RKO (cell line): ENCODE measurements around the gene EHD4.

Experiments
- DNase-seq: peaks from one replicate; pipeline ENCODE4 v3.0.0-alpha.2; 2016; ENCODE audit warnings: low spot score

The EHD4 gene

DNA sequence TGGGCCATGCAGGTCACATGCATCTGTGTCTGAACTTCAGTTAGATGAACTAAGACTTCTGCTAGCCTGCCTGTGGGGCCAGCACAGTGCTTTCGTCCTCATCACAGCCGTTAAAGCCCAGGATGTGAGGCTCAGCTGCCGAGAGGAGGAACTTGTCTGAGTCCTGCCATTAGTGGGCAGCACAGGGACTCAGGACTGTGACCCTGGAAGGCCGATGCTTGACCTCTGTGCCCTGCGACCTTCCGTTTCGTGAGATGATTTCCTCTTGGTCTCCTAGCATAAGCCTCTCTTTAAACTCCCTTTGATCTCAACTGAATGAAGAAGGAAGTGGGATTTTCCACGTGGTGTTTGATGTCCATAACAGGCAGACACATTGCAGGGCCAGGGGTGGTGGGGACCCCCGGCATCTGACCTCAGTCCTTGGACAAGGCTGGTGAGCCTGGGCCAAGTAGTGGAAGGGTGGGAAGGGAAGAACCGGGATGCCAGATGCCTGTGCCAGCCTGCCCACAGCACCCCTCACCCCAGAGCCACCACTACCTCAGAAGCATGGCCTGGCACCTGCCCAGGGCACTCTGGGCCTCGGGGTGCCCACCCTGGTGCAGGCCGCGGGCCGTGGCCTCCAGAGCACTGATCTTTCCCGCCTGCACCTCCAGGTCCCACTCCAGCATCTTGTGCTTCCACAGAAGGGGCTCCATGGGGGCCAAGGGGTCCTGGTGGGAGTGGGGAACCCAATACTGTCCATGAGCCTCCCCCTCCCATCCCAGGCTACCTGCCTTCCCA is 112.1 kb downstream of the EHD4 start:
- no peak for DNase-seq

DNA sequence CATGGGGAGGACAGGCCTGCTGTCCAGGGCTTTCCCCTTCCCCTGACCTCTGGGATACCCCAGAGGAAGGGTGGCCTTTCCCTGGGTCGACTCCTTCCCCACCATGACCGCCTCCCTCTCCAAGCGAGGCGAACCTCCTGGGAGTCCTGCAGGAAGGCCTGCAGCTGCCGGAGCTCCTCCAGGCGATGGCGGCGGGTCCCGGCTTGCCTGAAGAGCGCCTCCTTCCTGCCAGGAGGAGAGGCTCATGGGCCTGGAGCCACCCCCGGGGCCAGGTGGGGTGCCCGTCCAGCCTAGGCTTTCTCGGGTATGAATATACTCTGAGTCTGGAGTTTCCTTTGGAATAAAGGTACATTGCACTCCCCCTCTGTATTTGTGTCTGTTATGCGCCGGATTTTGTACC is 113.6 kb downstream of the EHD4 start:
- no peak for DNase-seq

DNA sequence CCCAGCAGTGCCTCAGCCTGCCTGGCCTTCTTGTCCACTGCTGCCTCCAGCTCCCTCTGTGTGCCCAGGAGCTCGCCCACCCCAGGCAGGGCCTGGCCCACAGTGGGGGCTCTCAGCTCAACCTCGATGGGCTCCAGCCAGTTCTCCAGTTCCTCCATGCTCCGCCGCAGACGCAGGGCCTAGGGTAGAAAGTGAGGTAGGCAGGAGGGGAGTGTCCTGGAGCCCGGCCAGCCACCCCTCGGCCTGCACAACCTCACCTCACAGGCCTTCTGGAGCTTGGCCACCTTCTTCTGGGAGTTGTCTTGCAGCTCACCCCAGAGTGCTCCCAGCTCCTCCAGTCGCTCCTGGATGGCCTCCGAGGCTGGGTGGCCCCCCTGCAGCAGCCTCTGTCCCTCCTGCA is 115.0 kb downstream of the EHD4 start:
- DNase-seq: no peak

DNA sequence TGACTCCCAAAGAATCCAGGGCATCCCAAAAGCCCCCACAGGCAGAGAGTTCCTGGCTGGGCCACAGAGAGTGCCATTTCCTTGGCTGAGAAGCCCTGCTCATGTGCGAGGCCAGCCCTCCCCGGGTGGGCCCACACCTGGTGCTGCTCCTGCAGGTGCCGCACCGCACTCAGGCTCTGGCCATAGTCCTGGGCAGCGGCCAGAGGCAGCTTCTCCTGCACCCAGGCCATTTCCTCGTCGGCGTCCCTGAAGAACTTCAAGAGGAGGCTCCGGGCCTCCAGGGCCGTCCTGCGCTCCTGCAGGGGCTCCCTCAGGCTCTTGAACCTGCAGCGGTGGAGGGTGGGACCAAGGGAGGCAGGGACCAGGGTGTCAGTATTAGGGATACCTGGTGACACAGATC is 115.6 kb downstream of the EHD4 start:
- DNase-seq: no peak

DNA sequence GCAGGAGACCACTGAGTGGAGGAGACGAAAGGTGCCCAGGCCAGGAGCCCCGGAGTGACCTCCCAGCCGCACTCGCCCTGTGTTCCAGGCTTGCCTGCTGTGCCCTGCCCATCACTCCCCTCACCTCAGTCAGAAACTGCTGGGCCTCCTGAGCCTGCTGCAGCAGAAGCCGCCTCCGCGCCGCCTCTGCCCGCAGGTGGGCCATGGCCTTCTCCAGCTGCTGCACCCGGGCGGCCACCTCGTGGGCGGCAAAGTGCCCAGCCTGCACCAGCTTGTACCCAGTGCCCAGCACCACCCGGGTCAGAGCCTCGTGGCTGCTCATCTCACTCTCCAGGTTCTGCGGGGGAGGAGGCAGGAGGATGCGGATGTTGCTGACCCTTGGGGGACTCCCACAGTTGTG is 116.1 kb downstream of the EHD4 start:
- no peak for DNase-seq

DNA sequence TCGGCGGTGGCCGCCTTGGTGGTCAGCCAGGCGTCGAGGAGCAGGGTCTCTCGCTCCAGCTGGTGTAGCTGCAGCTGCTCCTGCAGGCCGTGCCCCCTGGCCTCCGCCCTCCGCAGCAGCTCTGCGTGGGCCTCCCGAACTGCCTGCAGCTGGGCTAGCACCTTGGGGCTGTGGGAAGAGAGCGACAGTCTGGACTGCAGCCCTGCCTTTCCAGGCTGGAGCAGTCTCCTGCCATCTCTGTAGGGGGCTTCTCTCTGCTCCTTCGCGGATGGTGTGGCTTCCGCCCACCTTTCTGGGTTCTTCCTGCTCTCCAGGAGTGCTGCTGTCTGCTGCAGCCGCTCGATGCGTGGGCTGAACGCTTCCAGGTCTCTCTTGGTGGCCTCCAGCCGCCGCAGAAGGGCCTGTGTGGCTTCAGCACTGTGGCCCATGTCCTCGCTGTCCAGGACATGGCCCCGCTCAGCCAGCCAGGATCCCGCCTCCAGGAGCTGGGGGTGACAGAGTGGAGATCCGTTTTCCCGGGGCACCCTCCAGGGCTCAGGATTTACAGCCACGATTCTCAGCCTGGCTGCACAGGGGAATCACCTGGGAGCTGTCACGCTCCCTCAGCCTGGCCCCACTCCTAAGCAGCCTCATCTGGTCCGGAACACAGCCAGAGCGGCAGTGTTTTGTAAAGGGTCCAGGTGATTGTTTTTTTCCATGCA is 116.9 kb downstream of the EHD4 start:
- DNase-seq: no peak

DNA sequence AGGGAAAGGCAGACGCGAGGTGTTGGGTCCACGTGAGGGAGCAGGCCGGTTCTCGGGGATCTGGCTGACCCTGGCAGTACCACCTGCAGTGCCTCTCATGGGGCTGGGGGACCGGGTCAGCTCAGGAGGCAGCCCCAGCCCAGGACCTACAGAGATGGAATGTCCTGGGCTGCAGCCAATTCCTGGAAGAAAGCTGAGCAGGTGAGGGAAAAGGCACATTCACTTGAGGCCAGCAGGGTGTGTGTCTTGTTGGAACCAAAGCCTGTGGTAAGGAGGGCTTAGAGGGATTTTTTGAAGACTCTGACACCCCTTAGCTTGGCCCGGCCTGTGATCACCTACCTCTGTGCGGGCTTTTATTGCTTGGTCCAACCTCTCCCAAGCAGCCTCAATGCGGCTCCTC is 117.9 kb downstream of the EHD4 start:
- DNase-seq: no peak

DNA sequence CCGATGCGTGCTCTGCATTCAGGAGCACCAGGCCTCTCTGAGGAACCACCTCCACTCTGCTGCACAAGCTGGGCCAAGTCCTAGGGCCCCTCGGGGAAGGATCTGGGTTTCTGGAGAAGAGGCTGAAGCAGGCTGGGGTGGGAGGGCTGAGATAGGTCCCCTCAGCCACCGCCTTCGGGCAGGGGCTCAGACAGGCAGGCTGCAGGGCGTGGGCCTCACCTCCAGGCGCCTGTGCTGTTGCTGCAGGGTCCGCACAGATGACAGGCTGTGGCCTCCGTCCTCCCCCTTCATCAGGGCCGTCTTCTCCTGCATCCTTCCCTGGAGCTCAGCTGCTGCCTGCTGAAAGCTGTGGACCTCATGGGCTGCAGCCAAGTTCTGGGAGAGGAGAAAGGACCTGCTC is 118.5 kb downstream of the EHD4 start:
- no peak for DNase-seq

DNA sequence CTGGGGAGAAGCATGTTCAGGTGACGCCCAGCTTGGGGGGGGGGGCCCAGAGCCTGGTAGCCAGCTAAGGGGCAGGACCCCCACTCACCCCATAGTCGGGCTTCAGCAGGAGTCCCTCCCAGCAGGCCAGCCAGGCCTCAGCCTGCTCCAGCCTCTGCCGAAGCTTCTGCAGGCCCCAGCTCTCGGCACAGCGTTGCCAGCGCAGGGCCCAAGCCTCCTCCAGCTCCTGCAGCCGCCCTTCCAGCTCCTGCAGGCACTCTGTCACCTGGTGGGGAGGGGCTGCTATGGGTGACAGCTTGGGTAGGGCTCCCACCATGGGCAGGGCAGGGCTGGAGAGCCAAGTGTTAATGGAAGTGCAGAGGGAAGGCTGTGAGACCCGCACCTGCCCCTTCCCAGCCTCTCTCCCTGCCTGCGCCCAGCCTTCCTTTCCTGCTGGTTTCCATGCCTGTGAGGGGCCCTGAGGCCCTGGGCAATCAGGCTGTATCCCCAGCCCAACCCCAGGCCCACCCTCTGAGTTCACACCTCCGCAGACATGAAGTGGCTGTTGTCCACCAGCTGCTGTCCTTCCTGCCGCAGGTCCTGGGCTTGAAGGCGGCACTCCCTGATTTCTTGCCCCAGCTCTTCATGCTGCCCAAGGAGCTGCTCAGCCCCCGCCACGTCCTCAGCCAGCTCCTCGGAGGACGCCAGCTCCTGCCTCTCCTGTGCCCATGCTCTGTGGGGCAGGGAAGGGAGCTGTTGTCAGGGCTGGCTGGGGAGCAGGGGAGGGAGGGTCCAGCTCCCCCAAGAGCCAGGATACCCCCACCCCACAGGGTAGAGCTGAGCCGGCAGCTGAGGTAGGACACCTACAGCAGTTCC is 119.4 kb downstream of the EHD4 start:
- no peak for DNase-seq

DNA sequence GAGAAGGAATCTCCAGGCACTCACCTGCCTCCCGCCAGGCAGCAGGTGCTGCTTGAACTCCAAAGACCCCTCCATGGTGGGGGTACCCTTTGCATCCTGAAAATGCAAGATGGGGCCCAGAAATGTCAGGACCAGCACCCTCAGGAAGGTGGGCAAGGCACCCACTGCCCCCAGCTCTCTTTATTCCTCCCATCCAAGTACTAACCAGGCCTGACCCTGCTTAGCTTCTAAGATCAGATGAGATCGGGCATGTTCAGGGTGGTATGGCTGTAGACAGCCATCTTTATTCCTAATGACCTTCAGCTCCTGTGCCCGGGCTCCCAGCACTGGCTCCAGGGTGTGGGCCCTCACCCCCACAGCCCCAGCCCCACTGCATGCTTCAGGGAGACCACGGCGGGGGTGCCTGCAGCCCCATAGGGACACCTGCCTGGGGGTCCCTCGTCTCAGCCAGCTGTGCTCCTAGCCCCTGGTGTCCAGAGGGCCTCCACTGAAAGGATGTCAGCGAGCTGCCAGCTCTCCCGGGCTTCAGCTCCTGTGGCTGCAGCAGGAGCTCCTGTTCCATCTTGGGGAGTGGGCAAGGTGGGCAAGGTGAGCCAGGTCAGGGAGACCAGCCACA is 120.5 kb downstream of the EHD4 start:
- no peak for DNase-seq

DNA sequence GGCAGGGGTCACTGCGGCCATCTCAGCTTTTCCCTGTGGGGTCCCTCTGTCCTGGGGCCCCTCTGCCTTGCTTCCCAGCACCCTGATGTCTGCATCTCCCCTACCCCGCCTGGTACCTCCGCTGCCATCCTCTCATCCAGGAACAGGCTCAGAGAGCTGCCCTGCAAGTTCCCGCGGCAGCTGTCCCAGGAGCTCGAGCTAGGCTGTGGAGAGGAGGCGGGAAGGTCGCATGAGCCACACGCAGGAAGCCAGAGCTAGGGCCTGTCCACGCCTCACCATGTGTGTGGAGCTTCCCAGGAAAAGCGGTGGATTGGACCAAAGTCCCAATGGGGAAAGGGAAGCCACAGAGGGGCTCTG is 121.2 kb downstream of the EHD4 start:
- no peak for DNase-seq

DNA sequence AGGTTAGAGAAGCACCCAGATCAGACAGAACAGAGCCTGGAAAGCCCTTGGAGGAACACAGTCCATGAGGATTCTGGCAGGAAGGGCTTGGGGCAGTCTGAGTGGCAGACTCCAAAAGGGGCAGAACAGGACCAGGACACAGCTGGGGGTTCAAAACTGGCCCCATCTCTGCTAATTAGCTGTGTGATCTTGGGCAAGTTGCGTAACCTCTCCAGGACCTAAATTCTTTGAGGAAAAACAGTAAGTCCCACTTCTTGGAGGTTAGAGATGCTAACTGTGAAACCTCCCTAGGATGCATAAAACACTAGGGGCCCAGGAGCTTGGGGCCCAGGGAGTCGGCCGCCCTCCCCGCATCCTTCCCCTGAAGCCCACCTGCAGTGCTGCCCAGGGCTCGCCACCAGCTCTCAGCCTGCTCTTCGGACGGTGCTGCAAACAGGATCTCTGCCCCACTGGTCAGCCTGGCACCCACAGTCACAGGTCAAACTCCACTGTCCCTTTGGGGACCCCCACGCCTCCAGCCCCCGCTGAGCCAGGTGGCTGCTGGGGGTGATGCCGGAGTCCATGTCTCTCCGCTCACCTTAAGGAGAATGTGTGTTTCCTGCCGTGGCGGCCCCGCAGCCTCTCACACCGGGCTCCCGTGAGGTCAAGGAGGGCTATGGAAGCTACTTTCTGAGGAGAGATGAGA is 121.7 kb downstream of the EHD4 start:
- no peak for DNase-seq

DNA sequence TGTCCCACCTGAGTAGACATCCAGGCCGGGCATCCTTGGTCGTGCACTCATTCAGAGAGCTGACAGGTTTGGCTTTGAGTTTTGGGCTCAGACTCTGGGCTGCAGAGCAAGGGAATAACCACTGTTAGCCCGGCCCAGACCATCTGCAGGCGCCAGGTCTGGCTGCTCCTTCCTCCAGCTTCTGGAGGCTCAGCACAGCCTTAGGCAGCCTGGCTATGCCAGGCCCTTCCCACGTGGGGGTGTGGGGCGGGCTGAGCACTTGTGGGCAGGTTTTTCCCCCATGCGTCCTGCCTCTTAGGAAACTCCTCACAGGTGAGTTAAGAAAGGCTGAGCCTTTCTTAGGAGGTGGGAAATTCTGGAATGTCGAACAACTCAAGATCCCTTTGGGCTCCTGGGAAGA is 122.5 kb downstream of the EHD4 start:
- DNase-seq: no peak

DNA sequence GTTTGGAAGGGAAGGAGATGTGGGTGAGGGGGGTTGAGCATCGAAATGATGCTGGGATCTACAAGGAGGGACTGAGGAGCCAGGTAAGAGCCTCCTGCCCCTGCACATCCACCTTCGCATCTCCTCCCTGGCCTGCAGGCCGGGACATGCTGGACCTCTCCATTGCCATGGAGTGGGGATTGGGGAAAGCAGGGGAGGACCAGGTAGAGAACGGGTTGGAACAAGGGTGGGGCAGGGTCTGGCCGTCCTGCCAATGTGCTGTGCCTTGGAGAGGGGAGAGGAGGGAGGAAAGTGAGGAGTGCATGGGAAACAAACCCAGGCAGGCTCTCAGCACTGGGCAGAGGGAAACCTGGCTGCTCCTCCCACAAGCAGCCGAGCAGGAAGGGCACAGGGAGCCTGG is 123.2 kb downstream of the EHD4 start:
- no peak for DNase-seq

DNA sequence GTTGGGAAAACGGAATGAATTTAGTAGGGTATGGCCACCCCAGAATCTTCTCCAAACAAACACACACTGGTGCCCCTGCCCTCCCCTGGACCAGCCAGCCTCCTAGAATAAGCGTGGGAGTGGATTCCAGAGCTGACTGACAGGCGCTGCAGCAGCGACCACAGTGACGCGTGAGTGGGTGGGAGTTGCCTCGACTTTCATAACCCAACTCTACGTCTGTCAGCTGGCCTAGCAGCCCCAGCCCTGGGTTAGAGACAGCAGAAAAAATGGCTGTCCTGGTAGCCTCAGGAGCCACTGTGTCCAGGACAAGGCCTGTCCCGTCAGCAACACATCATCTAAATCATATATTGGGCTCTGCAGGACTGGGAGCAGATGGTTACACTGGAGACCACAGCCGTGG is 123.7 kb downstream of the EHD4 start:
- no peak for DNase-seq

DNA sequence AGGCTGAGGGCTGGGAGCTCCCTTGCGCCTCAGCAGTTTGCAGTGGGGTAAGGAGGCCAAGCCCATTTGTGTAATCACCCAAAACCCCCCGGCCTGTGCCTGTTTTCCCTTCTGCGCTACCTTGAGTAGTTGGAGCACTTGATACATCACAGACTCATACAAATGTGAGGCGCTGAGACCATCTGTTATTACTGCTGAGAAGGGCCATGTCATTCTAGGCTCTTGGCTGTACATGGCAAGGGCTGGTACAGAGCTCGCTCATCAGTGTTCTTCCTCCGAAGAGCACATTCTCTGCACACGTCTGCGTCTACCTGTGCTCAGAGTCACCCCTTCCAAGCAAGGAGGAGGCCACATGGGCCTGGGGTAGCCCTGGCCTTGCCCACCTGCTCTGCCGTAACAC is 124.4 kb downstream of the EHD4 start:
- no peak for DNase-seq

DNA sequence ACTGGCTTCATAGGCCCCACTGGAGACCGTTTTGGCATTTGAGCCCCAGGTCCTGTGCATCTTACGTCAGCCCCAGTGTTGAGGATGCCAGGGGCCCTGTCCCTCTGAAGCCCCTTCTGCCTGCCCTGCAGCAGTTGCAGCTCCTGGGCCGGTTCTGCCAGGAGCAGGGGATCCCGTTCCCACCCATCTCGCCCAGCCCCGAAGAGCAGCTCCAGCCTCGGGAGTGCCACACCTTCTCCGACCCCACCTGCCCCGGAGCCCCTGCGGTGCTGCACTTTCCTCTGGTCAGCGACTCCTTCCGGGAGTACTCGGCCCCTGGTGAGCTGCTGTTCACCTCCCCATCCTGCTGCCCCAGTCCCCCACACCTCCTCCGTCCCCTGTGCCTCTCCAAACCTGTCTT is 125.2 kb downstream of the EHD4 start:
- no peak for DNase-seq
